Measurements from ENCODE around the gene ALOX15. TPM values are rescaled to one million over a fixed set of nuclear protein-coding genes. Genes with fewer than 3 reads are reported as not detected.
"Not testable (repeated sequence)": the region's sequence is repeated elsewhere in the genome, so short reads cannot be mapped to it uniquely, and the experiment has no call there.

The ALOX15 gene
- total RNA-seq, 6 donors from 2014 or later, result 2.4 to 26.0 (median 10.0) TPM

DNA sequence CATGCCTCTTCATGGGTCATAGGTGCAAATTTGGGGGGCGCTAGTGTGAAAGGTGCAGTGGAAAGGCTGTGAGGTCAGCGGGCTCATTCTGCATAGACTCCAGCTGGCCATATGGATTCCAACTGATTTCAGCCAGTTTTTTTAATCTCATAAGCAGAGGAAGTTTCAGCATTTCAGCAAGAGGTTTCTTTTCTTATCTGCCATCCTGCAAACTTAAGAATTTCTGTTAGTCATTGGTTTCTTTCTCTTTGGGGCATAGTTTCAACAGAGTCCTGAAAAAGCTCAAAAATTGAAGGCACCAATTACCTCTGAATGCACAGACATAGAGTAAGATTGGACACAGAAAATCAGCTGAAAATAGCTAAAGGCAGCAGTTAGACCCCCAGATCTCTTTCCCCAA is 16.2 kb upstream of the ALOX15 start:
- DNase-seq (no peak), ATAC-seq (ENCODE audit: low FRiP score in 2 of 2) (no peak)
- Histone ChIP-seq H3K4me3 (no peak overlapping the region), H3K4me1 (no peaks in the 10 kb centered on the region), H3K9me3 (no peaks in the 10 kb centered on the region), H3K36me3 (no peaks in the 10 kb centered on the region), H3K27ac (no peak overlapping the region), H3K27me3 (no peaks in the 10 kb centered on the region)
- WGBS, 2 donors, result 90% methylated on average over 2 of the region's 2 CpGs
- no peak for TF ChIP-seq EP300 (IDR thresholded peaks at IDR 0.05)
- TF ChIP-seq, protein P1, sequence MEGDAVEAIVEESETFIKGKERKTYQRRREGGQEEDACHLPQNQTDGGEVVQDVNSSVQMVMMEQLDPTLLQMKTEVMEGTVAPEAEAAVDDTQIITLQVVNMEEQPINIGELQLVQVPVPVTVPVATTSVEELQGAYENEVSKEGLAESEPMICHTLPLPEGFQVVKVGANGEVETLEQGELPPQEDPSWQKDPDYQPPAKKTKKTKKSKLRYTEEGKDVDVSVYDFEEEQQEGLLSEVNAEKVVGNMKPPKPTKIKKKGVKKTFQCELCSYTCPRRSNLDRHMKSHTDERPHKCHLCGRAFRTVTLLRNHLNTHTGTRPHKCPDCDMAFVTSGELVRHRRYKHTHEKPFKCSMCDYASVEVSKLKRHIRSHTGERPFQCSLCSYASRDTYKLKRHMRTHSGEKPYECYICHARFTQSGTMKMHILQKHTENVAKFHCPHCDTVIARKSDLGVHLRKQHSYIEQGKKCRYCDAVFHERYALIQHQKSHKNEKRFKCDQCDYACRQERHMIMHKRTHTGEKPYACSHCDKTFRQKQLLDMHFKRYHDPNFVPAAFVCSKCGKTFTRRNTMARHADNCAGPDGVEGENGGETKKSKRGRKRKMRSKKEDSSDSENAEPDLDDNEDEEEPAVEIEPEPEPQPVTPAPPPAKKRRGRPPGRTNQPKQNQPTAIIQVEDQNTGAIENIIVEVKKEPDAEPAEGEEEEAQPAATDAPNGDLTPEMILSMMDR (IDR thresholded peaks at IDR 0.05), result no peak
- no peak for TF ChIP-seq POLR2A (IDR thresholded peaks at IDR 0.05)
- no peak for TF ChIP-seq POLR2AphosphoS5 (IDR thresholded peaks at IDR 0.05)

DNA sequence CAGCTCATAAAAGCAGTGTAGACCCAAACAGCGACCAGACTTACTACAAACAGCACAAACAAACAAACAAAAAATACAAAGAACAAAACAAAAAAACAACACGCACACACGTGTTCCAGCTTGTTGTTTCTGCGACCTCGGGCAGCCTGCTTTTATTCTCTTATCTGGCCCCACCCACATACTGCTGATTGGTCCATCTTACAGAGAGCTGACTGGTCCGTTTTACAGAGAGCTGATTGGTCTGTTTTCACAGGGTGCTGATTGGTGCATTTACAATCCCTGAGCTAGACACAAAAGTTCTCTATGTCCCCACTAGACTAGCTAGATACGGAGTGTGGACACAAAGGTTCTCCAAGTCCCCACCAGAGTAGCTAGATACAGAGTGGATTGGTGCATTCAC is 14.5 kb upstream of the ALOX15 start:
- not testable (repeated sequence) for ATAC-seq (ENCODE audit: low FRiP score in 2 of 2); DNase-seq
- WGBS, 2 donors, result 87 to 91% methylated on average over 7 of the region's 7 CpGs

DNA sequence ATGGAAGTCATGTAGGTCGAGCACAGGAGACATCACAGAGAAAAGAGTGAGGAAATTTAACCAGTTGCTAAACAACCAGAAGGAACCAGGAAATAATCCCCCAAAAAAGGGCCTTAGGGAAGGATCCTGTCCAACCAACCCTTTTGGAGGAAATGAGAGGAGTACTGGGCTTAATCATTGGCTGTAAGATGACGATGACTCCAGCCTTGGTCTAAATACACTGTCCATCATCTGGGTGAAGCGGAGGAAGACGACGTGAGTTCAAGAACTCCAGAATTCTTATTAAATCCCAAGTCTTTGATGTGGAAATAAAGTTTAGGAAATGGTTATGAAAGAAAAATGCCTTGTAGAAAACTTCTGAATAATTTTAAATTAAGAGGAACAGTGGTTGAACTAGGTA is 11.5 kb upstream of the ALOX15 start:
- no peaks in the 10 kb centered on the region for H3K36me3 ChIP-seq
- DNase-seq (no peak), ATAC-seq (ENCODE audit: low FRiP score in 2 of 2) (no peak)
- WGBS, 2 donors, result 70 to 75% methylated on average over 5 of the region's 5 CpGs
- no peaks in the 10 kb centered on the region for H3K9me3 ChIP-seq
- H3K4me3 ChIP-seq, result no peak overlapping the region
- no peaks in the 10 kb centered on the region for H3K4me1 ChIP-seq
- TF ChIP-seq POLR2A (IDR thresholded peaks at IDR 0.05) (no peak), EP300 (IDR thresholded peaks at IDR 0.05) (no peak), POLR2AphosphoS5 (IDR thresholded peaks at IDR 0.05) (no peak)
- TF ChIP-seq, protein P1 (IDR thresholded peaks at IDR 0.05), result no peak
- no peaks in the 10 kb centered on the region for H3K27me3 ChIP-seq
- no peak overlapping the region for H3K27ac ChIP-seq

More for the DNA sequence above, 14.5 kb upstream of the ALOX15 start:
- not testable (repeated sequence) for H3K27ac ChIP-seq, H3K4me3 ChIP-seq, H3K9me3 ChIP-seq, H3K36me3 ChIP-seq, H3K27me3 ChIP-seq, H3K4me1 ChIP-seq

DNA sequence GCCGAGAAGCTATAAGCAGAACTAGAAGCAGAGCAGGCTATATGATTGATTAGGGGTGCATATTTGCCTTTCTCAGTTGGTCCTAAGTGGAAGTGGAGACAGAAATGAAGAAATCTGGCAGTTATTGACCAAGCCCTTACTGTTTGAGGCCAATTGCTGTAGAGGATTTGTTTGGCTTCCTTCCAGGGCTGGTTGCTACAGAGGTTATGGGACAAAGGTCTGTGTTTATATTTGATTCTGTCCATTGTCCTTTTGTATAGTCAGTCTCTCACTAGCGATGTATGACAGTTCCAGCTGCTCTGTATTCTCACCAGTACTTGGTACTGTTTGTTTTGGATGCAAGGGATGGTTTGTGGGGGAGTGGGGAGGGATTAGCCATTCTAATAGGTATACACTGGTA is 7.3 kb upstream of the ALOX15 start:
- Histone ChIP-seq H3K27me3 (no peaks in the 10 kb centered on the region), H3K36me3 (no peaks in the 10 kb centered on the region), H3K9me3 (no peaks in the 10 kb centered on the region), H3K4me1 (no peaks in the 10 kb centered on the region), H3K4me3 (no peak overlapping the region), H3K27ac (no peak overlapping the region)
- ATAC-seq (ENCODE audit: low FRiP score in 2 of 2) (no peak), DNase-seq (no peak)
- TF ChIP-seq, protein P1 (IDR thresholded peaks at IDR 0.05), result no peak
- no peak for TF ChIP-seq POLR2A (IDR thresholded peaks at IDR 0.05)
- TF ChIP-seq EP300 (IDR thresholded peaks at IDR 0.05), result no peak
- TF ChIP-seq POLR2AphosphoS5 (IDR thresholded peaks at IDR 0.05), result no peak
- 21 to 37% methylated on average over 2 of the region's 2 CpGs for WGBS, 2 donors

DNA sequence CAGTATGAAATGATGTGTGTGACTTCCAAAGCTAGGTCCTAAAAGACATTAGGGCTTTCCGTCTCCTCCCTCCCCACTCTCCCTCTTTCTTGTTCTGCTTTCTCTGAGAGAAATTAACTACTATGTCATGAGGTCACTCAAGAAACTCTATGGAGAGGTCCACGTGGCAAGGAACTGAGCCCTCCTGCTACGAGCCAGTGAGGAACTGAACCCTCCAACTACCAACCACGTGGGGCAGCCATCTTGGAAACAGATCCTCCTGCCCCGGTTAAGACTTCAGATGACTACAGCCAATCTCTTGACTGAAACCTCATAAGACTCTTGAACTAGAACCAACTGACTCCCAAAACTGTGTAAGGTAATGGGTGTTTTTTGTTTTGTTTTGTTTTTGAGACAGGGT is 4.2 kb upstream of the ALOX15 start:
- H3K4me3 ChIP-seq, result no peak overlapping the region
- peaks cover 0 to 15% (median 8%) of the 10 kb centered on the region in 4 donors for H3K4me1 ChIP-seq
- DNase-seq (peak in 1 of 2 donors; percentile 39), ATAC-seq (ENCODE audit: low FRiP score in 2 of 2) (peak in 1 of 2 donors; percentile 71)
- peaks cover 0 to 13% (median 4%) of the 10 kb centered on the region in 4 donors for H3K27me3 ChIP-seq
- H3K27ac ChIP-seq, result no peak overlapping the region
- TF ChIP-seq POLR2A (IDR thresholded peaks at IDR 0.05) (no peak), EP300 (IDR thresholded peaks at IDR 0.05) (no peak), POLR2AphosphoS5 (IDR thresholded peaks at IDR 0.05) (no peak)
- TF ChIP-seq, protein P1 (IDR thresholded peaks at IDR 0.05), result no peak
- H3K36me3 ChIP-seq, result no peaks in the 10 kb centered on the region
- H3K9me3 ChIP-seq, result no peaks in the 10 kb centered on the region
- 67 to 79% methylated on average over 4 to 5 of the region's 5 CpGs for WGBS, 2 donors
